ENCODE data around the gene ARHGAP15. TPM values are rescaled to one million over a fixed set of nuclear protein-coding genes. Genes with fewer than 3 reads are reported as not detected.

ARHGAP15 gene
- total and polyA plus RNA-seq, 2 experiments from 2014 or later = 0.26 TPM; not detected in 1

- no peak for TF ChIP-seq ZNF462 (CRISPR knock-in tag; IDR thresholded peaks at IDR 0.05)
- TF ChIP-seq JUNB (IDR thresholded peaks at IDR 0.05; ENCODE audit: unreplicated experiment) = no peak
Measured at GRCh38 chr2:143521396-143521795, 392.2 kb downstream of the ARHGAP15 start (continued).

GRCh38 chr2:143522699-143523098, 393.5 kb downstream of the ARHGAP15 start:
- Histone ChIP-seq H2AFZ (no peak overlapping the region), H3K27ac (ENCODE audit: low read depth) (no peak overlapping the region), H3K4me3 (no peak overlapping the region), H4K20me1 (replicated peaks; ENCODE audit: insufficient read depth) (no peaks in the 10 kb centered on the region), H3F3A (replicated peaks; ENCODE audit: low read depth) (no peaks in the 10 kb centered on the region), H3K79me2 (replicated peaks; ENCODE audit: insufficient read depth) (no peaks in the 10 kb centered on the region), H3K36me3 (ENCODE audit: insufficient read depth) (no peaks in the 10 kb centered on the region), H3K4me1 (ENCODE audit: insufficient read depth) (peaks cover 7% of the 10 kb centered on the region; the same call in 1 of the 2 replicates), H3K9me2 (ENCODE audit: insufficient read depth) (no peaks in the 10 kb centered on the region), H3K27me3 (ENCODE audit: insufficient read depth) (no peaks in the 10 kb centered on the region), H3K4me2 (no peak overlapping the region)
- TF ChIP-seq EZH2phosphoT487 (IDR thresholded peaks at IDR 0.05; ENCODE audit: unreplicated experiment) (no peak), ETS1 (IDR thresholded peaks at IDR 0.05) (no peak), STAT1 (IDR thresholded peaks at IDR 0.05; ENCODE audit: unreplicated experiment) (no peak), CREB1 (CRISPR knock-in tag; IDR thresholded peaks at IDR 0.05; ENCODE audit: low read depth) (no peak), ZNF114 (CRISPR knock-in tag; IDR thresholded peaks at IDR 0.05) (no peak), CTCF (conservative IDR thresholded peaks at IDR 0.05; ENCODE audit: low read depth in 2 of 2) (no peak), EZH2 (IDR thresholded peaks at IDR 0.05; ENCODE audit: low read depth, unreplicated experiment) (no peak)
- Mint-ChIP-seq H3K9me3 (no peaks in the 10 kb centered on the region), H3K4me3 (no peak overlapping the region), H3K36me3 (ENCODE audit: low read depth) (no peaks in the 10 kb centered on the region), H3K27me3 (ENCODE audit: insufficient read depth, low read depth, poor library complexity) (peaks cover 3% of the 10 kb centered on the region), H3K27ac (no peak overlapping the region), H3K4me1 (peaks cover 9% of the 10 kb centered on the region)
- DNase-seq (ENCODE audit: low spot score) (no peak), ATAC-seq (no peak)

Measured in GM23338 (cell line).